KMS-11 (cell line): Measurements from ENCODE around the gene MEPE.

Experiments
- H2AFZ ChIP-seq: fragments of 200-600 bp; sonication (generic); 2 replicates; pipeline ENCODE4 v1.6.1; 2016; ENCODE audit warnings: antibody characterized with exemption, mixed run types, low read depth
- H3K27ac ChIP-seq: fragments of 200-600 bp; sonication (generic); 2 replicates; pipeline ENCODE4 v1.6.1; 2016; ENCODE audit warnings: mild to moderate bottlenecking, mixed run types
- H3K27me3 ChIP-seq: fragments of 200-600 bp; sonication (generic); 2 replicates; pipeline ENCODE4 v1.6.1; 2017; ENCODE audit warnings: mild to moderate bottlenecking, low read depth, mixed run types, moderate library complexity; ENCODE audit not compliant: insufficient read depth
- H3K36me3 ChIP-seq: fragments of 200-600 bp; sonication (generic); 2 replicates; pipeline ENCODE4 v1.6.1; 2017; ENCODE audit warnings: mild to moderate bottlenecking, mixed run types; ENCODE audit not compliant: insufficient read depth
- H3K4me1 ChIP-seq: fragments of 200-600 bp; sonication (generic); 2 replicates; pipeline ENCODE4 v1.6.1; 2016; ENCODE audit warnings: mild to moderate bottlenecking, low read depth, mixed run types; ENCODE audit not compliant: poor library complexity, severe bottlenecking
- H3K4me2 ChIP-seq: fragments of 200-600 bp; sonication (generic); 2 replicates; pipeline ENCODE4 v1.7.0; 2016; ENCODE audit warnings: mild to moderate bottlenecking, mixed run types
- H3K4me3 ChIP-seq: fragments of 200-600 bp; sonication (generic); IDR thresholded peaks from 2 replicates; pipeline ENCODE4 v1.6.1; 2017; ENCODE audit warnings: low read depth, low read length, mixed read lengths; ENCODE audit not compliant: insufficient read depth
- H3K79me2 ChIP-seq: fragments of 200-600 bp; sonication (generic); 2 replicates; pipeline ENCODE4 v1.6.1; 2016; ENCODE audit warnings: low read depth, mixed run types; ENCODE audit not compliant: insufficient read depth
- H3K9ac ChIP-seq: fragments of 200-600 bp; sonication (generic); 2 replicates; pipeline ENCODE4 v1.6.1; 2016; ENCODE audit warnings: mild to moderate bottlenecking, mixed run types
- H4K20me1 ChIP-seq: fragments of 200-600 bp; sonication (generic); 2 replicates; pipeline ENCODE4 v1.6.1; 2016; ENCODE audit warnings: mild to moderate bottlenecking, mixed run types; ENCODE audit not compliant: insufficient read depth
- CTCF ChIP-seq: fragments of 200-600 bp; sonication (generic); conservative IDR thresholded peaks from 2 replicates; pipeline ENCODE4 v1.6.1; 2017; ENCODE audit warnings: low read depth, mild to moderate bottlenecking, antibody characterized with exemption, low read length, moderate library complexity, mixed read lengths

MEPE gene

DNA sequence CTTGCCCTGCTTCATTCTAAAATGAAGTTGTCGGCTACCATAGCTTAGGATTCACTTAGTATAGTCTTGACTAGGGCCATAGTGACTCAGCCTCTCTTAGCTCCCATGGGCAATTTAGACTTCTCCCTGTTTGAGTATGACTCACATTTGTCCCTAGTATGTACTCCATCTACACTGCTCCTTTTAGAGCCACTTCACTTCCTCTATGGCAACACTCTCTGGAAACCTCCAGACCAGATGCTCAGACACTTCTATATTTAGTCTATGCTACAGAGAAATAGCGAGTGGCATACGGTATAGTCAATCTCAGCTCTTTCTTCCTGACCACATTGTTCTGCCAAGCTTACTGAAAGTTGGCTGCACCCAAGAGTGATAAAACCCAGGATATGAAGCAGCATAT lies 11.2 kb downstream of the MEPE start:
- Histone ChIP-seq H3K27me3 (no peaks in the 10 kb centered on the region), H2AFZ (peak overlapping the region; percentile 15; the same call in 1 of the 2 replicates), H3K36me3 (no peaks in the 10 kb centered on the region), H3K4me3 (no peak overlapping the region), H4K20me1 (no peaks in the 10 kb centered on the region), H3K79me2 (no peaks in the 10 kb centered on the region), H3K9ac (no peak overlapping the region), H3K4me1 (peaks cover 20% of the 10 kb centered on the region), H3K4me2 (peak overlapping the region; percentile 48), H3K27ac (peak overlapping the region; percentile 15; the same call in 1 of the 2 replicates)
- no peak for TF ChIP-seq CTCF

GRCh38 chr4:87844452-87844851 lies 11.7 kb downstream of the MEPE start:
- no peak for TF ChIP-seq CTCF
- Histone ChIP-seq H4K20me1 (no peaks in the 10 kb centered on the region), H3K9ac (no peak overlapping the region), H3K79me2 (no peaks in the 10 kb centered on the region), H3K36me3 (no peaks in the 10 kb centered on the region), H2AFZ (peak overlapping the region; percentile 15; the same call in 1 of the 2 replicates), H3K4me2 (peak overlapping the region; percentile 48), H3K27me3 (no peaks in the 10 kb centered on the region), H3K27ac (peak overlapping the region; percentile 15; the same call in 1 of the 2 replicates), H3K4me3 (no peak overlapping the region), H3K4me1 (peaks cover 20% of the 10 kb centered on the region)

DNA sequence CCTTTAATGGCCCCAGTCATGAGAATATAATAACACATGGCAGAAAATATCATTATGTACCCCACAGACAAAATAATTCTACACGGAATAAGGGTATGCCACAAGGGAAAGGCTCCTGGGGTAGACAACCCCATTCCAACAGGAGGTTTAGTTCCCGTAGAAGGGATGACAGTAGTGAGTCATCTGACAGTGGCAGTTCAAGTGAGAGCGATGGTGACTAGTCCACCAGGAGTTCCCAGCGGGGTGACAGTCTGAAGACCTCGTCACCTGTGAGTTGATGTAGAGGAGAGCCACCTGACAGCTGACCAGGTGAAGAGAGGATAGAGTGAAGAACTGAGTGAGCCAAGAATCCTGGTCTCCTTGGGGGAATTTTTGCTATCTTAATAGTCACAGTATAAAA lies 13.5 kb downstream of the MEPE start:
- H3K4me3 ChIP-seq, result no peak overlapping the region
- peaks cover 20% of the 10 kb centered on the region for H3K4me1 ChIP-seq
- no peak overlapping the region for H3K27ac ChIP-seq
- H3K36me3 ChIP-seq, result no peaks in the 10 kb centered on the region
- no peak overlapping the region for H3K9ac ChIP-seq
- no peak for TF ChIP-seq CTCF
- H3K4me2 ChIP-seq, result no peak overlapping the region
- H2AFZ ChIP-seq, result no peak overlapping the region
- H3K27me3 ChIP-seq, result no peaks in the 10 kb centered on the region
- H3K79me2 ChIP-seq, result no peaks in the 10 kb centered on the region
- H4K20me1 ChIP-seq, result no peaks in the 10 kb centered on the region

- H3K27me3 ChIP-seq, result no peaks in the 10 kb centered on the region
- H4K20me1 ChIP-seq, result no peaks in the 10 kb centered on the region
- H2AFZ ChIP-seq, result peak overlapping the region; percentile 68
- no peak overlapping the region for H3K27ac ChIP-seq
- no peaks in the 10 kb centered on the region for H3K79me2 ChIP-seq
- TF ChIP-seq CTCF, result peak; percentile 89
- H3K4me3 ChIP-seq, result peak overlapping the region; percentile 57
- H3K9ac ChIP-seq, result no peak overlapping the region
- peak overlapping the region; percentile 73 for H3K4me2 ChIP-seq
- no peaks in the 10 kb centered on the region for H3K36me3 ChIP-seq
- peaks cover 14% of the 10 kb centered on the region for H3K4me1 ChIP-seq
Observed at GRCh38 chr4:87848622-87849351, 16.0 kb downstream of the MEPE start.
